GM23248 (cell line): ENCODE measurements around the gene POSTN. TPM values are rescaled to one million over a fixed set of nuclear protein-coding genes. Genes with fewer than 3 reads are reported as not detected.

Experiments
- DNase-seq: peaks from one replicate; pipeline ENCODE4 v3.0.0-alpha.2; 2015
- H2AFZ ChIP-seq: fragments of 200-600 bp; sonication (generic); 2 replicates; pipeline ENCODE4 v1.6.1; 2016; ENCODE audit warnings: antibody characterized with exemption
- H3F3A ChIP-seq: fragments of 200-600 bp; sonication (generic); 2 replicates; pipeline ENCODE4 v1.6.1; 2016; ENCODE audit warnings: mild to moderate bottlenecking, antibody characterized with exemption, mixed run types; ENCODE audit not compliant: insufficient read depth
- H3K27ac ChIP-seq: fragments of 200-600 bp; sonication (generic); 2 replicates; pipeline ENCODE4 v1.5.1; 2016; ENCODE audit warnings: mild to moderate bottlenecking
- H3K27me3 ChIP-seq: fragments of 200-600 bp; sonication (generic); replicated peaks from 2 replicates; pipeline ENCODE4 v1.6.1; 2016; ENCODE audit warnings: mild to moderate bottlenecking; ENCODE audit not compliant: insufficient read depth
- H3K36me3 ChIP-seq: fragments of 200-600 bp; sonication (generic); 2 replicates; pipeline ENCODE4 v1.6.1; 2016; ENCODE audit warnings: low read depth, mild to moderate bottlenecking
- H3K4me1 ChIP-seq: fragments of 200-600 bp; sonication (generic); 2 replicates; pipeline ENCODE4 v1.6.1; 2016; ENCODE audit warnings: mild to moderate bottlenecking; ENCODE audit not compliant: insufficient read depth
- H3K4me2 ChIP-seq: fragments of 200-600 bp; sonication (generic); one replicate; pipeline ENCODE4 v1.6.1; 2016; ENCODE audit warnings: mild to moderate bottlenecking; ENCODE audit not compliant: unreplicated experiment
- H3K4me3 ChIP-seq: fragments of 200-600 bp; sonication (generic); 2 replicates; pipeline ENCODE4 v1.5.1; 2016; ENCODE audit warnings: mild to moderate bottlenecking
- H3K79me2 ChIP-seq: fragments of 200-600 bp; sonication (generic); 2 replicates; pipeline ENCODE4 v1.6.1; 2016; ENCODE audit warnings: mild to moderate bottlenecking; ENCODE audit not compliant: insufficient read depth
- H3K9ac ChIP-seq: fragments of 200-600 bp; sonication (generic); 2 replicates; pipeline ENCODE4 v1.6.1; 2016; ENCODE audit warnings: mild to moderate bottlenecking
- H3K9me2 ChIP-seq: fragments of 200-600 bp; sonication (generic); 2 replicates; pipeline ENCODE4 v1.6.1; 2016; ENCODE audit warnings: mixed run types, mild to moderate bottlenecking, moderate library complexity; ENCODE audit not compliant: insufficient read depth
- H3K9me3 ChIP-seq: fragments of 200-600 bp; sonication (generic); one replicate; pipeline ENCODE4 v1.6.1; 2017; ENCODE audit warnings: low read depth
- H4K20me1 ChIP-seq: fragments of 200-600 bp; sonication (generic); 2 replicates; pipeline ENCODE4 v1.6.0; 2016; ENCODE audit not compliant: insufficient read depth
- EZH2 ChIP-seq: fragments of 200-600 bp; sonication (generic); IDR thresholded peaks from 2 replicates; pipeline ENCODE4 v1.6.1; 2018; ENCODE audit warnings: antibody characterized with exemption, mild to moderate bottlenecking; ENCODE audit not compliant: insufficient read depth, poor library complexity, severe bottlenecking
- EZH2phosphoT487 ChIP-seq: fragments of 200-600 bp; sonication (generic); IDR thresholded peaks from 2 replicates; pipeline ENCODE4 v1.6.1; 2018; ENCODE audit warnings: antibody characterized with exemption, moderate library complexity, mild to moderate bottlenecking, low read depth; ENCODE audit not compliant: insufficient read depth
- WGBS, 2 experiments: methylation state at CpG; one replicate each; pipeline ENCODE4 v1.1.6; 2015 to 2017; ENCODE audit warnings: low lambda C conversion rate in 2 of 2, low coverage in 1 of 2; ENCODE audit errors: missing lambda C conversion rate in 2 of 2; 5-methylcytosine and 5-hydroxymethylcytosine counted together
- in situ Hi-C: fragments of 300-500 bp; cut with MboI; formaldehyde crosslinking; loops from 2 replicates; pipeline ENCODE4 v1.15.0; 2020
- polyA plus RNA-seq: library from polyadenylated mRNA; unstranded; fragments of >200 nt; fragmentation: Nextera tagmentation; extraction: Ambion mirVana; gene quantifications from 2 replicates; pipeline ENCODE4 v1.2.1, GENCODE V29; 2016
- total RNA-seq: library from RNA; depleted of rRNA; stranded (reverse); fragments of >200 nt; shearing (Covaris generic); gene quantifications from 2 replicates; pipeline ENCODE4 v1.2.3, GENCODE V29; 2014

POSTN gene
- total and polyA plus RNA-seq, 2 experiments from 2014 or later: 196 to 233 TPM

DNA sequence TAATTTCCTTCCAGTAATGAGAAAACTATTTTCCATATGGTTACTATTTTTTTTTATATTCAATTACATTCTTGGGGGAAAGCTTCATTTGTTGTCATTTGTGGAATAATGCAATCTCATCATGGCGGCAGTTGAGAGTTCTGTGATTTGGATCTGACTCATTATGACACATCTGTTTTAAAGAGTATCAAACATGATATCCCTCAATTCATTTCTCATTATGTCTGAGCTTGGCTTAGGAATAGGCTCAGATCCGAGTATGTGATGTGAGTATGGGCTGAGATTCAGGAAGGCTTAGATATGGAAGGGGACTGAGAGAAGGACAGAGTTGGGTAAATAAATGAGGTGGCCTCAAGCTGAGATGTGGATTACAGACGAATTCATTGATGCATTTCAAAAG is 64.4 kb downstream of the POSTN start:
- H3K9me3 ChIP-seq: no peaks in the 10 kb centered on the region
- no peaks in the 10 kb centered on the region for H4K20me1 ChIP-seq
- WGBS, 2 experiments: 12 to 15% methylated on average over 3 of the region's 3 CpGs
- H3K27me3 ChIP-seq: no peaks in the 10 kb centered on the region
- peak overlapping the region; percentile 63 for H2AFZ ChIP-seq
- peaks cover 24% of the 10 kb centered on the region for H3F3A ChIP-seq
- TF ChIP-seq EZH2 (no peak), EZH2phosphoT487 (no peak)
- no peaks in the 10 kb centered on the region for H3K36me3 ChIP-seq
- H3K4me3 ChIP-seq: no peak overlapping the region
- in situ Hi-C loops: no loop called here
- H3K79me2 ChIP-seq: no peaks in the 10 kb centered on the region
- H3K9ac ChIP-seq: peak overlapping the region; percentile 53
- peaks cover 3% of the 10 kb centered on the region; the same call in 1 of the 2 replicates for H3K9me2 ChIP-seq
- H3K4me1 ChIP-seq: peaks cover 20% of the 10 kb centered on the region
- peak; percentile 86 for DNase-seq
- peak overlapping the region; percentile 60 for H3K4me2 ChIP-seq
- H3K27ac ChIP-seq: peak overlapping the region; percentile 81

DNA sequence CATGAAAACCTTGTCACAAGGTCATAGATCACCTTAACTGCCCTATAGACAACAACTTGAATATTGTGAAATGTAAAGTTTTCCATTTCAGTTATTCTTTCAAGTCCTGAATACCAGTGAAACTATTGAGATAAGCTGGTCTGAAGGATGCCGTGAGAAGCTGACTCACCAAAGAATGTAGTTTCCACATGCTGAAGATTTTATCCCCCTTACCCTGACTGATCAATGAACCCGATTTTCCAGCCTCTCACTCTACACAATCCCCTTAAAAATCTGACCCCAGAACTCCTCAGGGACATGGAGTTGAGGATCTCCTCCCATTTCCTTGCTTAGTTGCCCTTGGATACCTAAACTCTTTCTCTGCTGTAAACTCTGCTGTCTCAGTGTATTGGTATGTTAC is 67.5 kb downstream of the POSTN start:
- Histone ChIP-seq H3K27me3 (no peaks in the 10 kb centered on the region), H3K27ac (peak overlapping the region; percentile 31), H3F3A (peaks cover 25% of the 10 kb centered on the region; the same call in 1 of the 2 replicates), H2AFZ (no peak overlapping the region), H3K4me1 (peaks cover 30% of the 10 kb centered on the region), H3K9me2 (no peaks in the 10 kb centered on the region), H3K4me3 (no peak overlapping the region), H3K9me3 (no peaks in the 10 kb centered on the region), H4K20me1 (no peaks in the 10 kb centered on the region), H3K9ac (no peak overlapping the region), H3K79me2 (no peaks in the 10 kb centered on the region), H3K4me2 (no peak overlapping the region), H3K36me3 (no peaks in the 10 kb centered on the region)
- no peak for TF ChIP-seq EZH2phosphoT487
- no peak for TF ChIP-seq EZH2
- in situ Hi-C loops: no loop called here
- 58 to 66% methylated on average over 2 of the region's 2 CpGs for WGBS, 2 experiments
- peak; percentile 52 for DNase-seq

GRCh38 chr13:37529751-37530385 is 68.7 kb downstream of the POSTN start:
- in situ Hi-C loops: no loop called here
- WGBS, 2 experiments: 38 to 47% methylated on average over 2 of the region's 2 CpGs

DNA sequence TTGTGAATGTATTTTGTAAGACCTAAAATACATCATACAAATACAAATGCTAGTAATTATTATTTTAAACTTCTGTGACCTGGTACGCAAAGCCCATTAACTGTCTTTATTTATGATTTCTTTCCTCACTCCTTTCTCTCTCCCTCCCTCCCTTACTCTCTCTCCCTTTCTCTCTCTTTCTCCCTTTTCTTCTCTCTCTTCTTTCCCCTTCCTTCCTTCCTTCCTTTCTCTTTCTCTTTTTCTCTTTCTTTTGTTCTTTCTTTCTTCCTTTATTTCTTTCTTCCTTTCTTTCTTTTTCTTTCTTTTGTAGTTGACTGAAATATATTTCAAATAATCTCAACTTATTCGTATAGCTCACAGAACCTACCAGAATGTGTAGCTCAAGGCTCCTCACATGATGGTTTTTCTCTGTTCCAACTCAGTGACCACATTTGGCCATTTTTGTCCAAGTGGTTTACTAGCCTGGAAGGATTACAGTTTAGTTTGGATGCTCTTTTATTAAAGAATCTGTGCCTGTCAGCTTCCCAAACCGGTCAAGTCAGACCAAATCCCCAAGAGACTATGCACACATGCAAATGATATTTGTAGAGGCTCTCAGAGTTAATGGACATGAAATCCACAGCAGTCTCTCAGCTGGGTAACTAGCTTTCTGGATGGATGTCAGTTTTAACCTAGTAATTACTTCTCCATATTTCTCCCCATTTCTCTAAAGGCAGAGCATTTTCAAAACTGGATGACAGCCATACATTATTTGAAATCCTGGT is 71.7 kb downstream of the POSTN start:
- H3K9me3 ChIP-seq: no peaks in the 10 kb centered on the region
- H3K27ac ChIP-seq: peak overlapping the region; percentile 45
- H3K27me3 ChIP-seq: no peaks in the 10 kb centered on the region
- no peaks in the 10 kb centered on the region for H4K20me1 ChIP-seq
- H3K9ac ChIP-seq: no peak overlapping the region
- H3K79me2 ChIP-seq: no peaks in the 10 kb centered on the region
- 31 to 40% methylated on average over 3 of the region's 3 CpGs for WGBS, 2 experiments
- H3K9me2 ChIP-seq: no peaks in the 10 kb centered on the region; the same call in 1 of the 2 replicates
- in situ Hi-C loops: no loop called here
- TF ChIP-seq EZH2phosphoT487 (no peak), EZH2 (no peak)
- no peak overlapping the region for H3K4me3 ChIP-seq
- H3K4me2 ChIP-seq: peak overlapping the region; percentile 59
- DNase-seq: peak; percentile 93
- H3K36me3 ChIP-seq: no peaks in the 10 kb centered on the region
- H3K4me1 ChIP-seq: peaks cover 16% of the 10 kb centered on the region
- peaks cover 18% of the 10 kb centered on the region; the same call in 1 of the 2 replicates for H3F3A ChIP-seq
- peak overlapping the region; percentile 50 for H2AFZ ChIP-seq

More at GRCh38 chr13:37529751-37530385, 68.7 kb downstream of the POSTN start:
- Histone ChIP-seq H3K9ac (no peak overlapping the region), H3K4me1 (peaks cover 30% of the 10 kb centered on the region), H2AFZ (no peak overlapping the region), H3K27ac (no peak overlapping the region), H3K79me2 (no peaks in the 10 kb centered on the region), H3K9me2 (no peaks in the 10 kb centered on the region), H3K36me3 (no peaks in the 10 kb centered on the region), H3K4me3 (no peak overlapping the region), H3K27me3 (no peaks in the 10 kb centered on the region), H4K20me1 (no peaks in the 10 kb centered on the region), H3F3A (peaks cover 25% of the 10 kb centered on the region; the same call in 1 of the 2 replicates), H3K4me2 (no peak overlapping the region), H3K9me3 (no peaks in the 10 kb centered on the region)
- no peak for DNase-seq
- no peak for TF ChIP-seq EZH2phosphoT487
